HG02870 (cell line): ENCODE data around the gene CAMK2A.
"Not testable (repeated sequence)": the region's sequence is repeated elsewhere in the genome, so short reads cannot be mapped to it uniquely, and the experiment has no call there.

ENCODE experiments used
- ATAC-seq: cut with Tn5 transposase; IDR thresholded peaks from one replicate; pipeline ENCODE4 v1.9.1; 2021; ENCODE audit warnings: mild to moderate bottlenecking, moderate library complexity; ENCODE audit not compliant: unreplicated experiment

CAMK2A gene

GRCh38 chr5:150256410-150257064, 33.0 kb downstream of the CAMK2A start:
- ATAC-seq: no peak

DNA sequence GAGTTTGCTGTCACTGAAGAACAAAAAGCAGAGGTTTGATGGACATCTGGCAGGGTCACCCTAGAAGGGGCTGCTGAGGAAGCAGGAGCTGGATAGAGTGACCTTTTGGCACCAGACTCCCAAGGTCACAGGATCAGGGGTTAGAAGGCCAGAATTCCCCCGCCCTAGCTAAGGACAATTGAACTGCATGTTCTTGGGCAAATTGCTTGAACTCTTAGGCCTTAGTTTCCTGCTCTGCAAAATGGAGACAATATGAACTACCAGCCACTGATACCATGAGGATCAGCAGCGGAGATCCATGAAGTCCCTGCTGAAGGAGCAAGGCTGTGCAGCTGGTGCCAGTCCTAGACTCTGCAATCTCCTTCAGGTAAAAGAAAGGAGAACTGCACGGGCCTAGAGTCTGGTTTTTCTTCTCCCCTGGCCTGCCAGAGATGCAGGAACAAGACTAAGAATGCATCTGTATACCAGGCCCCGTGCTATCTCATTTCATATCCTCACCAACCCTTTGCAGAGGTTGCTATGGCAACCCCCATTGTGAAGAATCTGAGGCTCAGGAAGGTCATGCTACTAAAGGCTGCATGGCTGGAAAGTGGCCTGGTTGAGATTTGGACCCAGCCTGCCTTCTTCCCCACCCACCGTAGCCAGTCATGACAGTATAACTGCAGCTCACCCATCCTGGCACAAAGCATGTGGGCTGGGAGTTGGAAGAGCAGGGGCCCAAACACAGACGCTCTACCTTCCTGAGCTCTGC, 33.7 kb downstream of the CAMK2A start:
- ATAC-seq: no peak

GRCh38 chr5:150254774-150255173, 34.8 kb downstream of the CAMK2A start:
- ATAC-seq: no peak

GRCh38 chr5:150254363-150254762, 35.2 kb downstream of the CAMK2A start:
- ATAC-seq: no peak

DNA sequence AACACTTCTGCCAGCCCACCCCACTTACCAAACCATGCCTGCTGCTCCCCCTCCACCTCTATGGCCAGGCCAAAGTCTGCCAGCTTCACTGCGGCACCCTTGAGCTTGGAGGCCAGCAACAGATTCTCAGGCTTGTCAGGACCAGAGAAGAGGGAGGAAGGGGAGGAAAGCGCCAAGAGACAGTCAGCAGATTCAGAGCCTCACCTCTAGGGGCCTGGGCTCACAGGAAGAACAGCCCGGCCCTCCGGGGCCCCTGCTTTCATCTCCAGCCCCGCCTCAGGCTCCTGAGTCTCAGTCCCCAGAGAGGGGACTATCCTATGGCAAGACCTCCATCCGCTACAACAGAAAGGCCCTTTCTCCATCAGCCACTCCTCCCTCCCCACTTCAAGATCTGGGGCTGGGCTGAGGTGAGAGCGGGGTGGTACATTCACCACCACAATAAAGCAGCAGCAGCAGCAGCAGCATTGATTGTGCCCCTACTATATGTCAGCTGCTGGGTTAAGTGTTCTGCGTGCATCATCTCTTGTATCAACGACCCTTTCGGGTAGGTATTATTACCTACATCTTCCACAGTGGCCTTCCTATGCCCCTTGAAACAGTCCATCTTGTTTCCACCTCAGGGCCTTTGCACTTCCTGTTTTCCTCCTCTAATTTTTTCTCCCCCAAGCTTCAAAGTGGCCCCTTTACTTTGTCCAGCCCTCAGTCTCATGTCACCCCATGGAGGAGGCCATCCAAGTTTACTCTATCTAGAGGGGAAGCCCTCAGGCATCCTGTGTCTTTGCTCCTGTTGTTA, 36.0 kb downstream of the CAMK2A start:
- ATAC-seq: no peak

DNA sequence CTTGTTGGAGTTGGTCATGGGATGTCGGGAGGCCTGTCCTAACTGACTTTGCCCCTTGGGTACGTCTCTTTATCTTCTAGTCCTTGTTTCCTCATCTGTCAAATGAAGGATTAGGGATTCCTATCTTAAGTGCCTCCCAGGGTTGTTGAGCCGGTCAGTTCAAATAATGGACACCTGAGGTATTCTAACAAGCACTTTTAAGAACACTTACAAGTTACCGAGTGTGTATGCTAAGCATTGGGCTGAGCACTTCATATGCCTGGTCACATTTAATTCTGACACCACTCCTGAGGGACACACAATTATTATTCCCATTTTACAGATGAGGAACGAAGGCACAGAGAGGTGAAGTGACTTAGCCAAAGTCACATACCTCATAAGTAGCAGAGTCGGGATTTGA, 37.1 kb downstream of the CAMK2A start:
- no peak for ATAC-seq

DNA sequence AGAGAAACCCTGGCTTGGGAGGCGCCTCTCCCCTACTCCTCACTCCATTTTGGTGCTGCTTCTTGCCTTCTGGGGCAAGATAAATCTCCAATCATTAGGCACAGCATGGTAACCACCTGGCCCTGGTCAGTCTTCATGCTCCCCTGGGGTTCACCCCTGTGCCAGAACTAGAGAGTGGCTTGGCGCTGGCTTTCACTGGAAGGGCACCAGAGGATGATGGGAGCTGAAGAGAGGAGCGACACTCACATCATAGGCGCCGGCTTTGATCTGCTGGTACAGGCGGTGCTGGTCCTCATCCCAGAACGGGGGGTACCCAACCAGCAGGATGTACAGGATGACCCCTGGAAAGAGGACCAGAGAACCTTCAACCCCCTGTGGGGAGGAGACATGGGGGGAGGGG, 38.1 kb downstream of the CAMK2A start:
- no peak for ATAC-seq

DNA sequence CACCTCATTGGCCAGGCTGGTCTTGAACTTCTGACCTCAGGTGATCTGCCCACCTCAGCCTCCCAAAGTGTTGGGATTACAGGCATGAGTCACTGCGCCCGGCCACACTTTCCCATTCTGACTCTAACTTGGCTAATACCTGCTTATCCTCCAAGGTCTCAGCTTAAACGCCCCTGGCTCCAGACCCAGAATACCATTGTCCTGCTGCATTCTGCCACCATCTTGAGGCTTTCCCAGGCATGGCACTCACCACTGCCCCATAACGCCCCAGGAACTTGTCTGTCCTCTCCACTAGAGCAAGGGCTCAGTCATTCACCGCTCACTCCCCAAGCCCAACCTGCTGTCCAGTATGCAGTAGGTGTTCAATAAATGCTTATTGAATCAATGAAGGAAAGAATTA, 39.8 kb downstream of the CAMK2A start:
- ATAC-seq: no peak

GRCh38 chr5:150248946-150249345, 40.6 kb downstream of the CAMK2A start:
- no peak for ATAC-seq

- not testable (repeated sequence) for ATAC-seq
Observed at GRCh38 chr5:150248493-150248892, 41.1 kb downstream of the CAMK2A start.

GRCh38 chr5:150247726-150248125, 41.8 kb downstream of the CAMK2A start:
- no peak for ATAC-seq

DNA sequence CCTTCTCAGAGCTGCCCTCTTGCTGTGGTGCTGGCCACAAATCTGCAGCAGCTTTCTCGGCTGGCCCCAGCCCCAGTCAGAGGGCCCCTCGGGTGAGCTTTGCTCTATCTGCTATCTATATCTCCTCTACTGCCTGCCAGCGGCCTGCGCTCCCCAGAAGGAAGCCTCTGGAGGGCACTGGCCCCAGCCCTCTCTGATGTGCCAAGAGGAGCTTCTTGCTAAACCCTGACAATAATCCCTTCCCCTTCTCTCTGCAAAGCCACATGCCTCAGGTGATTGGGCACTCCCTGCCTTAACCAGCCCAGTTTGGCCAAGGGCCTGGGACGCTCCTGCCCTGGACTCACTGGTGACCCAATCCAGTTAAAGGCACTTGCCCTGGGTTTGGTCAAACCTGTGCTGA, 42.7 kb downstream of the CAMK2A start:
- ATAC-seq: no peak

DNA sequence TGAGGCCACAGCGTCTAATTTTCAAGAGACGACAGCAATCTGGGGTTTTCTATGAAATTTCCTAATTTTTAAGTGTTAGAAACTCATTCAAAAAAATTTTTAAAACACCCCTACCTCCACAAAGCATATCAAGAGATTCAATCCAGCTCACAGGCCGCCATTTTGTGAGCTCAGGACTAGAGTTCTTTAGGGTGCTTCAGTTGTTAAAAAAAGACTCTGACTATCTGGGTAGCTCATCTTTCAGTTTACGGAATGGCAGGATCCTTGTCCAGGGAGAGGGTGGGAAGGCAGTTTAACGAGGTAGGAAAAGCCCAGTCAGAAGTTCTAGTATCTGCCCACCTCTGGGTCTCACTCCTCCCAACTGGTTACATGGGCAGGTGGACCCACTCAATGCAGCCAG, 43.1 kb downstream of the CAMK2A start:
- ATAC-seq: no peak

DNA sequence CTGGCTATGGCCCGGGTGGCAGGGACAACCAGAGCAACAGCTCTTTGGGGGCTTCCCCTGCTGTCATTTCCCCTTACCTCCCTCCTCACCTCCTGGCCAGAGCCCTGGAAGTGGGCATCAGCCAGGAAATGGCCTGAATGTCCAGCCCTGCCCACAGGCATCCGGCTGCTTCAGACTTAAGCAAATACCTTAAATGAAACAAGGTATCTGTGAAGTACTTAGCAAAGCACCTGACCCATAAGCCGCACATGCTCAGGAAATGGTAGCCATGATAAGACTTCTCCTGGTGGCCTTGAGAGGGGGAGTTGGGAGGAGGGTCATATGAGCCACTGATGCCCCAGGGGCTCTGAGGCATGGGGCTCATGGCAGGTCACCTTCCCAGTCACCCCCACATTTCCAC, 43.8 kb downstream of the CAMK2A start:
- no peak for ATAC-seq

DNA sequence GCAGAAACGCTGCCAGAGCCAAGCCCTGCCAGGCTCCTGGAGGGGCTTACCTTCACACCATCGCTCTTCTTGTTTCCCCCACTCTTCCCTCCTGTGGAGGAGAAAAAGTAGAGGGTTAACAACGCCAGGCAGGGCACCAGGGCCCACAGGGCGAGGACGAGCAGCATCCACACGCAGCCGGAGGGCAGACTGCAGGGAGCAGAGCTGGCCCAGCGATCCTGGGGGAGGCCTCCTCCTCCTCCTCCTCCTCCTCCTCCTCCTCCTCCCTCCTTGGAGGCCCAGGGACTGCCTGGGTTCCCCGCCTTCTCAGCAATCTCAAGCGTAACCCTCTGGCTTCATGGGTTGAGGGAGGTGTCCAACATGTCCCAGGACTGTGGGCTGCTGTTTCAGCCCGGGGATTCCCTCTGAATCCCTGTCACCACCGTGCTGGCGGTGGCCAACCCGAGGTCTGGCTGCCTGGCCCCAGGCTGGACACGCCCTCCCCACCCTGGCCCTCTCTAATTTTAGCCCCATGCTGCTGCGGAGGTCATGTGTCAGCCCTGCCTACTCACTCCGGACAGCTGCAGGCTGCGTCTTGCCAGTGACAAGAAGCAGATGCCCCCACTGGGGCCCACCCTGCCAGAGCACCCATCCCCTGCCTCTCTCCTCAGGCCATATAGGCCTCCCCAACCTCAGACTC, 44.3 kb downstream of the CAMK2A start:
- ATAC-seq: no peak

- ATAC-seq: no peak
Observed at GRCh38 chr5:150244209-150244608, 45.4 kb downstream of the CAMK2A start.

- no peak for ATAC-seq
Observed at GRCh38 chr5:150243590-150243989, 46.0 kb downstream of the CAMK2A start.

GRCh38 chr5:150242251-150242894, 47.2 kb downstream of the CAMK2A start:
- ATAC-seq: no peak

DNA sequence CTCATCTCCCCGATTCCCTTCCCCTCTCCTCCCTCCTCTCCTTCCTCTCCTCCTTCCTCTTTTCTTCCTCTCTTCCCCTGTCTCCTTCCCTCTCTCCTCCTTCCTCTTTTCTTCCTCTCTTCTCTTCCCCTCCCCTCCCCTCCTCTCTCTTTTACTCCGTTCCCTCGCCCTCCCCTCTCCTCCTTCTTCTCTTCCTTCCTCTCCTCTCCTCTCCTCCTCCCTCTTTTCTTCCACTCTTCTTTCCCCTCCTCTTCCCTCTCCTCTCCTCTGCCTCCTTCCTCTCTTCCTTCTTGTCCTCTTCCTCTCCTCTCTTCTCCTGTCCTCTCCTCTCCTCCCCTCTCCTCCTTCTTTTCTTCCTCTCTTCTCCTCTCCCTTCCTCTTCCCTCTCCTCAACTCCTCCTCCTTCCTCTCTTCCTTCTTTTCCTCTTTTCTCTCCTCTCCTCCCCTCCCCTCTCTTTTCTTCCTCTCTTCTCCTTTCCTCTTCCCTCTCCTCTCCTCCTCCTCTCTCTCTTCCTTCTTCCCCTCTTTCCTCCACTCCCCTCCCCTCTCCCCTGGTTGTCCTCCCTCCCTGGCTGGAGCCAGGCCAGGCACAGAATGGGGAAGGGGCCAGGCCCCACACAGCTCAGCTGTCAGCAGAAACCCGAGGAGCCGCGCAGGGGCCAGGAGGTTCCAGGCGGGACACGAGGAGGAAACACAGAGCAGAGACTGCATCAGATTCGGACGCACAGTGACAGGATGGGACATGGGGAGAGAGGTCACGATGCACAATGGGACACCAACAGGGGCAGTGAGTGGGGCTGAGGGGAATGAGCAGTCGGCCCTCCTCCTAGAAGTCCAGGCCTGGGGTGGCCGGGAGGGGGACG, 48.0 kb downstream of the CAMK2A start:
- no peak for ATAC-seq

- ATAC-seq: no peak
Observed at GRCh38 chr5:150239794-150240122, 49.8 kb downstream of the CAMK2A start.
